ENCODE data around the gene ZNF311. TPM values are rescaled to one million over a fixed set of nuclear protein-coding genes. Genes with fewer than 3 reads are reported as not detected.
A peak's percentile ranks its signal among the peaks of the same experiment; 100 is the strongest.

The ZNF311 gene
- total and polyA plus RNA-seq, 9 of the 15 experiments (the other 6 are each of a cell fraction or from before 2014, with no cell fraction given) = 5.1 to 10.0 (median 7.5) TPM

GRCh38 chr6:28953585-28954258 is 51.4 kb downstream of the ZNF311 start (continued):
- TF ChIP-seq RBBP5 (IDR thresholded peaks at IDR 0.05; ENCODE audit: borderline replicate concordance, insufficient read depth, low read length, poor library complexity, severe bottlenecking) = peak; percentile 53
- 0 out of 4 replicates have a peak, but pooled peaks of 1 of the 2 experiments have one; percentile 5 for TF ChIP-seq MAZ (CRISPR knock-in tag; conservative IDR thresholded peaks at IDR 0.05 in 1 of 2, IDR thresholded peaks at IDR 0.05 in 1 of 2)
- TF ChIP-seq ATF1 (CRISPR knock-in tag; IDR thresholded peaks at IDR 0.05) = no peak
- TF ChIP-seq ATF1 (tag; IDR thresholded peaks at IDR 0.05) = no peak
- peak; percentile 59; the same call in 1 of the 2 replicates for TF ChIP-seq PKNOX1 (IDR thresholded peaks at IDR 0.05)
- peak; percentile 7 for TF ChIP-seq TAF9B (IDR thresholded peaks at IDR 0.05; ENCODE audit: partially characterized antibody)
- TF ChIP-seq DIDO1 (tag; IDR thresholded peaks at IDR 0.05; ENCODE audit: low read depth) = no peak
- TF ChIP-seq ARID4B (CRISPR knock-in tag; IDR thresholded peaks at IDR 0.05) = 0 out of 2 replicates have a peak, but pooled peaks have one; percentile 37
- no peak for TF ChIP-seq ZNF830 (CRISPR knock-in tag; IDR thresholded peaks at IDR 0.05)
- TF ChIP-seq CAMTA2 (CRISPR knock-in tag; conservative IDR thresholded peaks at IDR 0.05) = no peak
- 0 out of 2 replicates have a peak, but pooled peaks have one; percentile 25 for TF ChIP-seq GABPA (tag; conservative IDR thresholded peaks at IDR 0.05; ENCODE audit: low read depth)
- TF ChIP-seq PTTG1 (tag; IDR thresholded peaks at IDR 0.05; ENCODE audit: low read depth) = no peak
- TF ChIP-seq IRF9 (tag; IDR thresholded peaks at IDR 0.05) = no peak
- no peak for TF ChIP-seq VEZF1 (CRISPR knock-in tag; IDR thresholded peaks at IDR 0.05)
- TF ChIP-seq TRIM28 (IDR thresholded peaks at IDR 0.05) = no peak
- TF ChIP-seq CBX5 (IDR thresholded peaks at IDR 0.05; ENCODE audit: borderline replicate concordance, low read depth) = no peak
- peak; percentile 44; the same call in 1 of the 2 replicates for TF ChIP-seq ZFX (CRISPR knock-in tag; IDR thresholded peaks at IDR 0.05)
- TF ChIP-seq PHF8 (IDR thresholded peaks at IDR 0.05; ENCODE audit: borderline replicate concordance, low read length) = peak; percentile 4; the same call in 1 of the 2 replicates
- TF ChIP-seq HDGF (IDR thresholded peaks at IDR 0.05) = 0 out of 2 replicates have a peak, but pooled peaks have one; percentile 51
- TF ChIP-seq NCOA1 (IDR thresholded peaks at IDR 0.05; ENCODE audit: low read depth) = 0 out of 2 replicates have a peak, but pooled peaks have one; percentile 23
- no peak for TF ChIP-seq POLR2AphosphoS2 (IDR thresholded peaks at IDR 0.05; ENCODE audit: low read length)
- peak; percentile 81 for TF ChIP-seq EHMT2 (IDR thresholded peaks at IDR 0.05)
